NCI-H2227 (cell line): ENCODE results near the gene L3MBTL3.

Experiments used
- DNase-seq: peaks from one replicate; lab custom pipeline; 2025; ENCODE audit not compliant: unreplicated experiment; lab: John Stamatoyannopoulos, UW

The L3MBTL3 gene

GRCh38 chr6:130176378-130176777 lies 158.0 kb downstream of the L3MBTL3 start:
- DNase-seq = no peak

DNA sequence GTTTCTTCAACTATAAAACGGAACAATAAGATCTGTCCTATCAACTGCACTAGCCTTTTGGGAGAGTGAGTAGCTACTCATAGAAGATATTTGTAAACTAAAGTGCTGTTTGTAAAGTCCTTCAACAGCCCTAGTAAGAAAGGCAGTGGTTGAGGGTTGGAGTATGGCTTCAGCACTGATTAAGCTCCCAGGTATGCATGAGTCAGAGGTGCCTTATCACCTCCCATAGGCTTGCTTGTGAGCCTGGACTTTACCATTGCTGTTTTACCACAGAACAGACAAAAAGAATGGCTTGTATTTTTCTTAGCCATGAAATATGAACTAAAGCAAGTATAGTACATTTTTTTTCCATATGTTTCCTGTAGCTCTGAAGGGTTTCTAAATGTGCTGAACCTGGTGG lies 160.3 kb downstream of the L3MBTL3 start:
- no peak for DNase-seq

DNA sequence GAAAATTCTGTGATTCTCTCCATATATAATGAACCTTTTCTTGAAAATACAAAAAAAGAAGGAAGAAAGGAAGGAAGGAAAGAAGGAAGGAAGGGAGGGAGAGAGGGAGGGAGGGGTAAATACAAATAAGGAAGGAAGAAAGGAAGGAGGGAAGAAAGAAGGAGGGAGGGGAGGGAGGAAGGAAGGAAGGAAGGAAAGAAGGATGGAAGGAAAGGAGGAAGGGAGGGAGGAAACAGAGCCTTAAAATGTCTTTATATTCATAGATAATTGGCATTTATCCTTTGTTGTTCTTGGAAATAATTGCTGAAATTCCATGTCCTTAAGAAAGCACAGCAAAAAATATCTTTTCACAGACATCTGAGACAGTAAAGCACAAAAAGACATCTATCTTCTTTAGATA lies 164.1 kb downstream of the L3MBTL3 start:
- no peak for DNase-seq

DNA sequence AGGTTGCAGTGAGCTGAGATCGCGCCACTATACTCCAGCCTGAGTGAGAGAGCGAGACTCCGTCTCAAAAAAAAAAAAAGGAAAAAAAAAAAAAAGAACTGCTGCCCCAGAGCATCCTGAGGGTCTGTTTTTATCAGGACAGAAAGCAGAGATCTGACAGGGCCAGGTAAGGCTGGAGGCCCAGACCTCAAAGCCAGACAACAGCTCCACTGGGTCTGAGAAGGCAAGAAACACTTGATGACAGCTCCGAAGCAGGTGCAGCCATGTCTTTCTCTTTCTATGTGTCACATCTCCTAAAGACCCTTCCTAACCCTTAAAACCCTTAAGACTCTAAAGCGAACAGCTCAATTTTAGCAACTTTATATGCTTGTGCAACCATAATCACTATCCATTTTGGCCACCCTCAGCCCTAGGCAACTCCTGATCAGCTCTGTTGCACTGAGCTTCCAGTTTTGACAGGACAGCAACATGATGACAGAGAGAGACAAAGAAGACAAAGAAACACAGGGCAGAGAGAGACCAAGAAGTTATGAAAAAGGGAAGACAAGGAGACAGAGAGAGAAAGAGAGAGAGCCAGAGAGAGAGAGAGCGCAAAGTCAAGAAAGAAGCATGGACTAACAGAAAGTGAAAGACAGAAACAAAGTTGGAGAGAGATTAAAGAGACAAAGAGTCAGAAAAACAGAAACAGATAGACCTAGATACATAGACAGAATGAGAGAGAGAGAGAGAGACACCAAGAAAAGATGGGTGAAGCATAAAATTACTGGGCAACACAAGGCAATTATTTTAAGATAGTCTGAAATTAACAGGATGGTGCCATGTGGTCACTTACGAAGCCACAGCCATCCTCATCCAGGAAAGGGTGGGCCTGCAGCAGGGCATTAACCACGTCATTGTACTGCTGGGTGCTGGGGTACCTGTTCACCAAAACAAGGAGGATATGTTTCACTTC lies 165.2 kb downstream of the L3MBTL3 start:
- DNase-seq = no peak

GRCh38 chr6:130185658-130186057 lies 167.3 kb downstream of the L3MBTL3 start:
- no peak for DNase-seq

- DNase-seq = no peak
Observed at GRCh38 chr6:130187335-130188206, 169.2 kb downstream of the L3MBTL3 start.

- DNase-seq = no peak
Observed at GRCh38 chr6:130188207-130188899, 170.0 kb downstream of the L3MBTL3 start.

GRCh38 chr6:130189531-130190397 lies 171.4 kb downstream of the L3MBTL3 start:
- no peak for DNase-seq
